A549 treated with AZD9567 at 1 μM for 4 hours (cell line): Measurements from ENCODE around the gene ZNF607. TPM values are rescaled to one million over a fixed set of nuclear protein-coding genes. Genes with fewer than 3 reads are reported as not detected.

Source experiments
- total RNA-seq: library from RNA; stranded (reverse); fragments of 200-300 nt; extraction: Qiagen RNA extraction; gene quantifications from 5 replicates; pipeline ENCODE4 v1.2.3, GENCODE V29; 2022; ENCODE audit not compliant: insufficient read depth

The ZNF607 gene
- 4.5 to 8.4 TPM (median 6.0 TPM) in 5 replicates for total RNA-seq

DNA sequence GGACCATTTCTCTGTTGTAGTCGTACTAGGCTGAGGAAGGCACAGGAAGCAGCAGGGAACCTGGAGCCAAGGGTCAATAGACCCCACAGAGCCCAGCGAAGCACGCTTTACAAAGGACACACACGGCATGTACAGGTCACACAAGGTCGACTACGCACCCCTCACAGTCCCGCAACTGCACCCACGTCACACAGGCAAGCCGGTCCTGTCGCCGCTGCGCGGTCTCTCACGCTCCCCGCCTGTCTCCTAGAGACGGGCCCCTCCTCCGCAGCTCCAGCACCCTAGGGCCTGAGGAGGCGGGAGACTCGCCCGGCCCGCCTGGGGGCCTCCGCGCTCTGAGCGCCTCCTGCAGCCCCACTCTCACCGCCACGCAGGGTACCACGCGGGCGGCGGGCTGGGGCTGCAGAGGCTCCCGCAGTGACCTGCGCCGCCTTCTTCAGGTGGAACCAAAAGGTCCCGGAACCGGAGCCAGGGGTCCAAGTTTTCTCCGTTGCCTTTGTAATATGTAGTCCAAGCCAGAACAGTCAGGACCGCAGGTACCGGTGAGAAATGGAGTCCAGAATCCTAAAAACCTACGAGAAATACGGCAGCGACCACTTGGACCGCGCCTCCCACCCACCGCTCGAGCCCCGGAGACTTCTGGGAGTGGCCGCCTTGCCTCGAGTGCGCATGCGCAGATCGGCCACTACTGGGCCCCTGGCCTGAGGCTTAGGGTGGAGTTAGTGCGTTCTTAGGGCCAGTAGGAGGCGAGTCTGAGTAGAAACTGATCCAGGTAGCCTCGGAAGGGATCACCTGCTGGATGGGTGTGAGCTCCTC, at the start of gene ZNF607:
ZNF607 (minus strand) TSS at position 651 of the 816 bp plus-strand sequence. CDS start 8,143 bp downstream, outside the sequence.

DNA sequence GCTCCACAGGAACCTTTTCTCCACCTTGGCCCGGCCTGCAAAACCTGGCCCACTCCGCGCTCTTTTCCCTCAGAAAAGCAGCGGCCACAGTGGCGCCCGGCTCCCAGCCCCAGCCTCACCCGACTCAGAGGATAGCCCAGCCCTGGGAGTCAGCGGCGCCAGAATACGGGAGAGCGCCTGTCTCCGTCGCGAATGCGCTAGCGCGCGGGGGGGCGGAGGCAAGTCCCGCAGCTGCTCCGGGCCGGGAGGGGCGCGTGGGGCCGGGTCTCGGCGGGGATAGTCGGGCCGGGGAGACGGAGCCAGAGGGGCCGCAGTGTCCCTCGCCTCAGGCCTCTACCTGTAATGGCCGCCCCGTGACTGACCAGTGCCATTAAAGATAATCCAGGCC, 64.3 kb downstream of the ZNF607 start, which contains the start of gene ZFP30:
ZFP30 (minus strand) TSS at position 165 of the 388 bp plus-strand sequence. CDS start 7,643 bp downstream, outside the sequence.

Other genes with a start within 250 kb of the ZNF607 start
- 0.02 to 0.06 TPM (median 0.06 TPM) in 3 of 5 replicates, not detected in the others for gene ZNF793, start 212.8 kb downstream of the ZNF607 start, total RNA-seq
- 0.75 to 1.2 TPM (median 0.88 TPM) in 5 replicates for gene ZNF571, start 125.0 kb downstream of the ZNF607 start, total RNA-seq
- gene ZNF540, start 124.9 kb downstream of the ZNF607 start, total RNA-seq = 0.05 to 0.14 TPM (median 0.10 TPM) in 3 of 5 replicates, not detected in the others
- 7.0 to 8.9 TPM (median 8.3 TPM) in 5 replicates for gene ZFP30, start 64.3 kb downstream of the ZNF607 start, total RNA-seq
- gene ZNF573, start 59.8 kb upstream of the ZNF607 start, total RNA-seq = 1.3 to 2.1 TPM (median 2.0 TPM) in 5 replicates
- not detected in 5 replicates for gene WDR87, start 186.8 kb upstream of the ZNF607 start, total RNA-seq
- 23.9 to 36.8 TPM (median 34.3 TPM) in 5 replicates for gene SIPA1L3, start 187.4 kb upstream of the ZNF607 start, total RNA-seq